Thyroid gland (tissue), 4 donors: ENCODE measurements around the gene LRRC51. TPM values are rescaled to one million over a fixed set of nuclear protein-coding genes. Genes with fewer than 3 reads are reported as not detected.

ENCODE experiments used
- DNase-seq, 2 donors: peaks; one replicate each; pipeline ENCODE4 v3.0.0-alpha.2; 2019
- H3K27ac ChIP-seq, 3 donors: fragments of 200-600 bp; sonication (generic); 1 replicate in 2 of 3; 2 replicates in 1 of 3; pipeline ENCODE4 v1.5.1; 2016 to 2019; ENCODE audit warnings: mild to moderate bottlenecking in 1 of 3, moderate library complexity in 1 of 3
- H3K27me3 ChIP-seq: fragments of 200-600 bp; sonication (generic); one replicate; pipeline ENCODE4 v1.5.1; 2019
- H3K36me3 ChIP-seq, 2 donors: fragments of 200-600 bp; sonication (generic); one replicate each; pipeline ENCODE4 v1.5.1; 2016 to 2019
- H3K4me1 ChIP-seq, 2 donors: fragments of 200-600 bp; sonication (generic); one replicate each; pipeline ENCODE4 v1.5.1; 2017 to 2019
- H3K4me3 ChIP-seq, 3 donors: fragments of 200-600 bp; sonication (generic); replicated peaks in 1 of 3; 1 replicate in 2 of 3; 2 replicates in 1 of 3; pipeline ENCODE4 v1.5.1; 2016; ENCODE audit warnings: mild to moderate bottlenecking in 1 of 3
- H3K9me3 ChIP-seq: fragments of 200-600 bp; sonication (generic); one replicate; pipeline ENCODE4 v1.5.1; 2017
- CTCF ChIP-seq, 6 experiments: fragments of 200-600 bp in 3 of 6; fragments of 450-650 bp in 3 of 6; sonication (generic) in 3 of 6; IDR thresholded peaks; one replicate each; pipeline ENCODE4 v1.5.1; 2016 to 2019; ENCODE audit warnings: antibody characterized with exemption in 6 of 6, mild to moderate bottlenecking in 2 of 6, inconsistent platforms in 1 of 6, moderate library complexity in 1 of 6
- POLR2A ChIP-seq, 2 donors: fragments of 450-650 bp; IDR thresholded peaks; one replicate each; pipeline ENCODE4 v1.6.1; 2017; ENCODE audit warnings: antibody characterized with exemption in 2 of 2, mild to moderate bottlenecking in 2 of 2, moderate library complexity in 1 of 2
- WGBS, 2 donors: methylation state at CpG; one replicate each; pipeline ENCODE4 v1.1.5; 2017; 5-methylcytosine and 5-hydroxymethylcytosine counted together
- intact Hi-C: fragments of 100-400 bp; cut with DNase I; formaldehyde crosslinking; loops from one replicate; pipeline ENCODE4 v1.15.1; 2023
- total RNA-seq, 4 donors: library from RNA; depleted of rRNA; stranded (reverse); fragments of >200 nt; gene quantifications; one replicate each; pipeline ENCODE4 v1.2.3, GENCODE V29; 2016

Gene LRRC51
- total RNA-seq, 4 donors from 2014 or later, result 13.0 to 24.5 (median 14.1) TPM

- TF ChIP-seq CTCF (IDR thresholded peaks at IDR 0.05) (no peak), POLR2A (IDR thresholded peaks at IDR 0.05) (peak in 1 of 2 donors; percentile 24)
- Histone ChIP-seq H3K9me3 (no peaks in the 10 kb centered on the region), H3K4me1 (peaks cover 14 to 34% of the 10 kb centered on the region in 2 donors), H3K4me3 (peak overlapping the region; percentile 56 to 99 (median 76)), H3K36me3 (peaks cover 15 to 17% of the 10 kb centered on the region in 2 donors), H3K27me3 (no peaks in the 10 kb centered on the region), H3K27ac (peak overlapping the region; percentile 92 to 98 (median 96))
- no peak for DNase-seq
- 4 to 5% methylated on average over 9 of the region's 9 CpGs for WGBS, 2 donors
- intact Hi-C loops, result loop anchor here (10.0 kb wide), 2 partner anchors 122 to 332 kb away; partner anchors contain the start of genes CLPB and INPPL1
Measured at GRCh38 chr11:72102631-72102945, 21.9 kb downstream of the LRRC51 start.

- peak in 4 of 6 experiments; percentile 31 to 67 (median 56) for TF ChIP-seq CTCF (IDR thresholded peaks at IDR 0.05)
- peak; percentile 56 to 82 for TF ChIP-seq POLR2A (IDR thresholded peaks at IDR 0.05)
- Histone ChIP-seq H3K27me3 (no peaks in the 10 kb centered on the region), H3K27ac (peak within 1 kb of the TSS; percentile 92 to 98 (median 96)), H3K36me3 (peaks cover 9 to 11% of the 10 kb centered on the region in 2 donors), H3K4me3 (peak within 1 kb of the TSS; percentile 56 to 99 (median 76)), H3K9me3 (no peaks in the 10 kb centered on the region), H3K4me1 (peaks cover 14 to 34% of the 10 kb centered on the region in 2 donors)
- intact Hi-C loops, result loop anchor here (10.0 kb wide), 2 partner anchors 122 to 332 kb away; partner anchors contain the start of genes CLPB and INPPL1
- whole genome bisulfite sequencing, 2 donors, result 4 to 8% methylated on average over 24 to 26 of the region's 64 CpGs
- peak; percentile 100 for DNase-seq
Measured at GRCh38 chr11:72102946-72103753, 22.5 kb downstream of the LRRC51 start, which contains the start of gene LAMTOR1. Gene LAMTOR1 (minus strand): TSS chr11:72103297. CDS start chr11:72103224, 73 bp downstream.

GRCh38 chr11:72103754-72104167, 23.1 kb downstream of the LRRC51 start:
- TF ChIP-seq POLR2A (IDR thresholded peaks at IDR 0.05) (no peak), CTCF (IDR thresholded peaks at IDR 0.05) (no peak)
- Histone ChIP-seq H3K27ac (peak overlapping the region; percentile 92 to 98 (median 96)), H3K9me3 (no peaks in the 10 kb centered on the region), H3K36me3 (peaks cover 3 to 5% of the 10 kb centered on the region in 2 donors), H3K27me3 (no peaks in the 10 kb centered on the region), H3K4me1 (peaks cover 14 to 34% of the 10 kb centered on the region in 2 donors), H3K4me3 (peak overlapping the region in 1 of 3 donors; percentile 76)
- intact Hi-C loops, result loop anchor here (10.0 kb wide), 2 partner anchors 121 to 331 kb away; partner anchors contain the start of genes CLPB and INPPL1
- 76 to 83% methylated on average over 11 of the region's 11 CpGs for WGBS, 2 donors
- no peak for DNase-seq

GRCh38 chr11:72105888-72106287, 25.2 kb downstream of the LRRC51 start, which contains the start of gene TOMT:
Gene TOMT (plus strand): TSS chr11:72105924. CDS start chr11:72105952, 28 bp downstream.
- DNase-seq, result no peak
- H3K9me3 ChIP-seq, result no peaks in the 10 kb centered on the region
- intact Hi-C loops, result loop anchor here (10.0 kb wide), 2 partner anchors 119 to 329 kb away; partner anchors contain the start of genes CLPB and INPPL1
- H3K36me3 ChIP-seq, result no peaks in the 10 kb centered on the region
- peaks cover 14 to 21% of the 10 kb centered on the region in 2 donors for H3K4me1 ChIP-seq
- no peaks in the 10 kb centered on the region for H3K27me3 ChIP-seq
- WGBS, 2 donors, result 97% methylated on average over 7 to 11 of the region's 14 CpGs
- TF ChIP-seq POLR2A (IDR thresholded peaks at IDR 0.05) (no peak), CTCF (IDR thresholded peaks at IDR 0.05) (no peak)
- H3K4me3 ChIP-seq, result no peak within 1 kb of the TSS
- no peak within 1 kb of the TSS for H3K27ac ChIP-seq
